Upper lobe of left lung (tissue), 6 donors: ENCODE data around the gene IGFL2. TPM values are rescaled to one million over a fixed set of nuclear protein-coding genes. Genes with fewer than 3 reads are reported as not detected.
A peak's percentile ranks its signal among the peaks of the same experiment; 100 is the strongest.
"Not testable (repeated sequence)": the region's sequence is repeated elsewhere in the genome, so short reads cannot be mapped to it uniquely, and the experiment has no call there.

Experiments used
- ATAC-seq, 2 donors: fragments of 200-7000 bp; cut with Tn5 transposase; one replicate each; pipeline ENCODE4 v1.9.1; 2022; ENCODE audit warnings: mild to moderate bottlenecking in 2 of 2, moderate library complexity in 2 of 2; ENCODE audit not compliant: low FRiP score in 2 of 2
- DNase-seq, 2 donors: peaks; one replicate each; pipeline ENCODE4 v3.0.0-alpha.2; 2019 to 2020
- H3K27ac ChIP-seq, 4 donors: fragments of 200-600 bp; sonication (generic); one replicate each; pipeline ENCODE4 v1.5.1; 2016 to 2019
- H3K27me3 ChIP-seq, 4 donors: fragments of 200-600 bp; sonication (generic); one replicate each; pipeline ENCODE4 v1.5.1; 2017 to 2019
- H3K36me3 ChIP-seq, 4 donors: fragments of 200-600 bp; sonication (generic); one replicate each; pipeline ENCODE4 v1.5.1; 2016 to 2019
- H3K4me1 ChIP-seq, 4 donors: fragments of 200-600 bp; sonication (generic); one replicate each; pipeline ENCODE4 v1.5.1; 2018 to 2019
- H3K4me3 ChIP-seq, 4 donors: fragments of 200-600 bp; sonication (generic); one replicate each; pipeline ENCODE4 v1.5.1; 2017 to 2019; ENCODE audit warnings: mild to moderate bottlenecking in 2 of 4, moderate library complexity in 1 of 4
- H3K9me3 ChIP-seq, 4 donors: fragments of 200-600 bp; sonication (generic); one replicate each; pipeline ENCODE4 v1.5.1; 2018 to 2019
- EP300 ChIP-seq, 4 donors: sonication (generic); formaldehyde crosslinking; IDR thresholded peaks; one replicate each; pipeline ENCODE4 v1.5.1; 2017; ENCODE audit warnings: antibody characterized with exemption in 4 of 4, control low read depth in 2 of 4
- POLR2A ChIP-seq, 4 donors: fragments of 450-650 bp; IDR thresholded peaks; one replicate each; pipeline ENCODE4 v1.5.1; 2016 to 2017; ENCODE audit warnings: antibody characterized with exemption in 4 of 4, mild to moderate bottlenecking in 2 of 4
- POLR2AphosphoS5 ChIP-seq, 2 donors: sonication (generic); formaldehyde crosslinking; IDR thresholded peaks; one replicate each; pipeline ENCODE4 v1.5.1; 2017; ENCODE audit warnings: antibody characterized with exemption in 2 of 2
- WGBS, 2 donors: methylation state at CpG; one replicate each; pipeline ENCODE4 v1.1.5; 2017 to 2018; 5-methylcytosine and 5-hydroxymethylcytosine counted together
- total RNA-seq, 6 donors: library from RNA; depleted of rRNA in 4 of 6; stranded (reverse); fragments of >200 nt in 4 of 6; gene quantifications; one replicate each; pipeline versions ENCODE4 v1.1.0 to v1.2.1, GENCODE V29; 2016 to 2021
- TF ChIP-seq, protein P1 (sequence below), 6 experiments: fragments of 450-650 bp in 4 of 6; fragments of 200-600 bp in 2 of 6; sonication (generic) in 2 of 6; IDR thresholded peaks; one replicate each; pipeline ENCODE4 v1.5.1; 2016 to 2019; ENCODE audit warnings: antibody characterized with exemption in 6 of 6
- donor health status: DM: no; HTN: no; CAD: no; lungs with moderate emphysema.
- donor health status: DM: no; HTN: yes; CAD: no; lungs with severe emphysema.

The IGFL2 gene
- total RNA-seq, 6 donors from 2014 or later = 0.51 TPM; not detected in 5

DNA sequence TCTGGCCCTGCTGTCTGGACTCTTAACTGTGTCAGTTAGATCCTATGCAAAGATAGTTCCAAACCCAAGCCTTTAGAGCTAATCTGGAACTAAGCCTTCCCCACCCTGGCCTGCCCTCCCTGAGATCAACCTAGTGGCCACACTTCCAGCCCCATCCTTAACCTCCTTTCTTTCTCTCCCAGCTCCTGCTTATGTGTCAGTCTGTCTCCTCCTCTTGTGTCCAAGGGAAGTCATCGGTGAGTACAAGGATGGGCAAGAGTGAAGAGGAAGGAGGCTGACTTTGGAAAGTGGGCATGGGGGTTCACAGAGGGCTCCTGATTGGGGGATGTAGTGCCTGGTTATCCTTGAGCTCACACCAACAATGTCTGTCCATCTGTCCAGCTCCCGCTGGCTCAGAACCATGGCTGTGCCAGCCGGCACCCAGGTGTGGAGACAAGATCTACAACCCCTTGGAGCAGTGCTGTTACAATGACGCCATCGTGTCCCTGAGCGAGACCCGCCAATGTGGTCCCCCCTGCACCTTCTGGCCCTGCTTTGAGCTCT, 12.3 kb downstream of the IGFL2 start:
- Histone ChIP-seq H3K27ac (no peak overlapping the region), H3K36me3 (no peaks in the 10 kb centered on the region), H3K4me3 (no peak overlapping the region), H3K9me3 (peaks cover 0 to 3% (median 0%) of the 10 kb centered on the region in 4 donors), H3K4me1 (no peaks in the 10 kb centered on the region), H3K27me3 (peaks cover 0 to 3% (median 0%) of the 10 kb centered on the region in 4 donors)
- ATAC-seq (no peak), DNase-seq (peak in 1 of 2 donors; percentile 32)
- TF ChIP-seq POLR2AphosphoS5 (IDR thresholded peaks at IDR 0.05) = no peak
- TF ChIP-seq POLR2A (IDR thresholded peaks at IDR 0.05) = no peak
- no peak for TF ChIP-seq EP300 (IDR thresholded peaks at IDR 0.05)
- TF ChIP-seq, protein P1, sequence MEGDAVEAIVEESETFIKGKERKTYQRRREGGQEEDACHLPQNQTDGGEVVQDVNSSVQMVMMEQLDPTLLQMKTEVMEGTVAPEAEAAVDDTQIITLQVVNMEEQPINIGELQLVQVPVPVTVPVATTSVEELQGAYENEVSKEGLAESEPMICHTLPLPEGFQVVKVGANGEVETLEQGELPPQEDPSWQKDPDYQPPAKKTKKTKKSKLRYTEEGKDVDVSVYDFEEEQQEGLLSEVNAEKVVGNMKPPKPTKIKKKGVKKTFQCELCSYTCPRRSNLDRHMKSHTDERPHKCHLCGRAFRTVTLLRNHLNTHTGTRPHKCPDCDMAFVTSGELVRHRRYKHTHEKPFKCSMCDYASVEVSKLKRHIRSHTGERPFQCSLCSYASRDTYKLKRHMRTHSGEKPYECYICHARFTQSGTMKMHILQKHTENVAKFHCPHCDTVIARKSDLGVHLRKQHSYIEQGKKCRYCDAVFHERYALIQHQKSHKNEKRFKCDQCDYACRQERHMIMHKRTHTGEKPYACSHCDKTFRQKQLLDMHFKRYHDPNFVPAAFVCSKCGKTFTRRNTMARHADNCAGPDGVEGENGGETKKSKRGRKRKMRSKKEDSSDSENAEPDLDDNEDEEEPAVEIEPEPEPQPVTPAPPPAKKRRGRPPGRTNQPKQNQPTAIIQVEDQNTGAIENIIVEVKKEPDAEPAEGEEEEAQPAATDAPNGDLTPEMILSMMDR (IDR thresholded peaks at IDR 0.05) = no peak
- 94 to 98% methylated on average over 5 to 7 of the region's 7 CpGs for WGBS, 2 donors

DNA sequence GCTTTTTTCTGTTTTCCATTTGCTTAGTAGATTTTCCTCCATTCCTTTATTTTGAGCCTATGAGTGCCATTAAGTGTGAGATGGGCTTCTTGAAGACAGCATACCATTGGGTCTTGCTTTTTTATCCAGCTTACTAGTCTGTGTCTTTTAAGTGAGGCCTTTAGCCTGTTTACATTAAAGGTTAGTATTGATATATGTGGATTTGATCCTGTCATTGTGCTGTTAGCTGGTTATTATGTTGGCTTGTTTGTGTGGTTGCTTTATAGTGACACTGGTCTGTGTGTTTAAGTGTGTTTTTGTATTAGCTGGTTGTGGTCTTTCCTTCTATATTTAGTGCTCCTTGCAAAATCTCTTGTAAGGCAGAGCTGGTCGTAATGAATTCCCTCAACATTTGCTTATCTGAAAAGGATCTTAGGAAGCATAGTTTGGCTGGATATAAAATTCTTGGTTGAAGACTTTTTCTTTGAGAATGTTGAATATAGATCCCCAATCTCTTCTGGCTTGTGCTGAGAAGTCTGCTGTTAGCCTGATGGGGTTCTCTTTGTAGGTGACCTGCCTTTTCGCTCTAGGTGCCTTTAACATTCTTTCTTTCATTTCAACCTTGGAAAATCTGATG, 13.7 kb downstream of the IGFL2 start:
- 69 to 74% methylated on average over 2 of the region's 2 CpGs for WGBS, 2 donors
- DNase-seq, H3K27me3 ChIP-seq, H3K36me3 ChIP-seq, H3K9me3 ChIP-seq, ATAC-seq, H3K4me1 ChIP-seq, H3K4me3 ChIP-seq, H3K27ac ChIP-seq: not testable (repeated sequence)

DNA sequence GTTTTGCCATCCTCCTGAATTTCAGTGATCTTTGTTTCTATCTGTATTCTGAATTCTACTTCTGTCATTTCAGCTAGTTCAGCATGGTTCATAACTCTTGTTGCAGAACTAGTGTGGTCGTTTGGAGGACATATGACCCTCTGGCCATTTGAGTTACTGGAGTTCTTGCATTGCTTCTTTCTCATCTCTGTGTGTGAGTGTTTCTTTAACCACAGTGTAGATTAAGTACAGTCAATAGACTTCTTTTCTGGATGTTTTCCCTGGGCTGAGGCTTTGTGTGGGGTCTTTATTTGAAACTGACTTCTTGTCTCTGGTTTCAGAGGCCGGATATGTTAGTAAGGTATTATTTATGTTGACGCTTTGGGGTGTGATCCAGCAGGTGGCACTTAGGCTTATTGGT, 14.7 kb downstream of the IGFL2 start:
- DNase-seq = no peak
- no peaks in the 10 kb centered on the region for H3K4me1 ChIP-seq
- TF ChIP-seq EP300 (IDR thresholded peaks at IDR 0.05) (no peak), POLR2A (IDR thresholded peaks at IDR 0.05) (no peak), POLR2AphosphoS5 (IDR thresholded peaks at IDR 0.05) (no peak)
- TF ChIP-seq, protein P1 (IDR thresholded peaks at IDR 0.05) = no peak
- H3K36me3 ChIP-seq = no peaks in the 10 kb centered on the region
- ATAC-seq = no peak
- 66 to 76% methylated on average over 3 of the region's 3 CpGs for WGBS, 2 donors
- peaks cover 0 to 3% (median 0%) of the 10 kb centered on the region in 4 donors for H3K9me3 ChIP-seq
- no peaks in the 10 kb centered on the region for H3K27me3 ChIP-seq
- no peak overlapping the region for H3K4me3 ChIP-seq
- H3K27ac ChIP-seq = no peak overlapping the region

DNA sequence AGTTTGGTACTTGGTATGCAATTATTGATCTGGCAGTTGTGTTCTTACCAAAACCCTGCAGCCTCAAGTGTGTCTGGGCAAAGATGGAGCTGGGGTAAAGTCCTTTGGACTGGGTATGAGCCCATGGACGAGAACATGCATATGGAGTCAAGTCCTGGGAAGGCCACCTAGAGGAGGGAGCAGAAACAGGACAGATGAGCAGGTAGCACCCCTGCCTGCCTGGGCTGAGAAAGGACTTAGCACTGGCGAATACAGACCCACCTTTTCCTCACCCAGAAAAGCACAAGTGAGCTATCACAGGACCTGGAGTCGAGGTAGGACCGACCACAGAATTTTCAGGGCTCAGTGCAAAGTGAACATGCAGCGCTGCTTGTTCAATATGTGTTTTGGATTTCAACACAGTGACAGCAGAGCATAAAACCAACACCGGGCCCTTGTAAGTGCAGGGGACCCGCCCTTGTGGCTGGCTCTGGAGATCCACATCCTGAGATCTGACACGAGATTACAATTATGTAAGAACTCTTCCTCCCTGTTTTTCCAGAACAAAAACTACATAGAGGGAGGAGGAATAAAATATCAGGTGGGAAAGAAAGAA, 25.9 kb downstream of the IGFL2 start:
- no peak for TF ChIP-seq EP300 (IDR thresholded peaks at IDR 0.05)
- no peak for TF ChIP-seq POLR2AphosphoS5 (IDR thresholded peaks at IDR 0.05)
- TF ChIP-seq, protein P1 (IDR thresholded peaks at IDR 0.05) = no peak
- no peak for TF ChIP-seq POLR2A (IDR thresholded peaks at IDR 0.05)
- no peak for DNase-seq
- Histone ChIP-seq H3K36me3 (no peaks in the 10 kb centered on the region), H3K27me3 (no peaks in the 10 kb centered on the region), H3K27ac (no peak overlapping the region), H3K4me1 (no peaks in the 10 kb centered on the region), H3K4me3 (no peak overlapping the region), H3K9me3 (peaks cover 0 to 7% (median 0%) of the 10 kb centered on the region in 4 donors)
- no peak for ATAC-seq
- 52 to 63% methylated on average over 8 of the region's 8 CpGs for WGBS, 2 donors

DNA sequence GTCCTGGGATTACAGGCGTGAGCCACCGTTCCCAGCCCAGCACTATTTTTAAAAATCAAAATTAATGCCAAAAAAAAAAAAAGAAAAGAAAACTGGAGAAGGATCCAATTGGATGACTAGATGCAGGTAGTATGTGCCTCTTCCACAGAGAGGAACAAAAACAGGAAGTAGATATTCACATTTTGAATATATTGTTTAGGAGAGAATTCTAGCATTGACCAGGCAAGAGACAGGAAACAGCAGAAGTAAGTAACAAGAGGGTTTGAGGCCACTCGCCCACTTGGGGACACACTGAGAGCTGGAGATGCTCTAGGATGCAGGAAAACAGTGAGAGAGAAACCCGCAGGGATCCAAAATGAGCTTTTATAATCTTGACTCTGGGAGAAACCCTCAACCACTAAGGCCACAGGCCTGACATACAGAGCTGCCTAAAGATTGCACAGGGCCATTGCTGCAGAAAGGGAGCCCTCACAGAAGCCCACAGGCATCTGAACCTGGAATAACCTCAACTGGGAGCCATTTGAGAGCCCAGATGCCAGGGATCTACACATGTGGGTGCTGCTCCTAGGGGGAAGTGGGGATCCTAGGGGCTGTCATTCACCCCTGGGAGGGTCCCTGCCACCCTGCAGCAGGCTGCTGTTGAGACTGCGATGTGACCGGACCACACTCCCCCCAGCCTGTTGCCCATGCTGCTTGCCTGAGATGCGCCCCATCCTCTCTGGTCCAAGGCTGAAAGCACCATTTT, 28.2 kb downstream of the IGFL2 start:
- WGBS, 2 donors = 77 to 85% methylated on average over 5 to 7 of the region's 7 CpGs
- Histone ChIP-seq H3K27me3 (no peaks in the 10 kb centered on the region), H3K36me3 (no peaks in the 10 kb centered on the region), H3K27ac (no peak overlapping the region), H3K9me3 (no peaks in the 10 kb centered on the region), H3K4me1 (no peaks in the 10 kb centered on the region), H3K4me3 (no peak overlapping the region)
- no peak for ATAC-seq
- DNase-seq = no peak
- TF ChIP-seq POLR2A (IDR thresholded peaks at IDR 0.05) = no peak
- TF ChIP-seq, protein P1 (IDR thresholded peaks at IDR 0.05) = no peak
- TF ChIP-seq POLR2AphosphoS5 (IDR thresholded peaks at IDR 0.05) = no peak
